Neuronal stem cell (in vitro differentiated cells): ENCODE results near the gene WWOX.

Experiments used
- DNase-seq: peaks from one replicate; pipeline ENCODE4 v3.0.0-alpha.2; 2013; ENCODE audit warnings: low spot score
- H2AFZ ChIP-seq: one replicate; pipeline ENCODE4 v1.6.1; 2013; ENCODE audit warnings: mild to moderate bottlenecking, low read length, inconsistent platforms
- H2AK5ac ChIP-seq: 2 replicates; pipeline ENCODE4 v1.6.1; 2013; ENCODE audit warnings: low read depth, mild to moderate bottlenecking, inconsistent platforms, low read length, moderate library complexity, mixed read lengths
- H2BK120ac ChIP-seq: 2 replicates; pipeline ENCODE4 v1.6.1; 2013; ENCODE audit warnings: low read depth, mild to moderate bottlenecking, inconsistent platforms, low read length, moderate library complexity, mixed read lengths
- H2BK12ac ChIP-seq: one replicate; pipeline ENCODE4 v1.6.1; 2013; ENCODE audit warnings: low read length, inconsistent platforms
- H2BK15ac ChIP-seq: 2 replicates; pipeline ENCODE4 v1.6.1; 2013; ENCODE audit warnings: mild to moderate bottlenecking, low read length, inconsistent platforms, mixed read lengths
- H2BK5ac ChIP-seq: one replicate; pipeline ENCODE4 v1.6.1; 2013; ENCODE audit warnings: inconsistent platforms, mild to moderate bottlenecking, low read length, moderate library complexity
- H3K14ac ChIP-seq: one replicate; pipeline ENCODE4 v1.6.1; 2013; ENCODE audit warnings: low read length, inconsistent platforms
- H3K18ac ChIP-seq: 2 replicates; pipeline ENCODE4 v1.6.1; 2013; ENCODE audit warnings: low read length, inconsistent platforms
- H3K23ac ChIP-seq: 2 replicates; pipeline ENCODE4 v1.6.1; 2013; ENCODE audit warnings: low read depth, mild to moderate bottlenecking, mixed read lengths, low read length, inconsistent platforms; ENCODE audit not compliant: poor library complexity
- H3K27ac ChIP-seq: replicated peaks from 3 replicates; pipeline ENCODE4 v1.5.1; 2013; ENCODE audit warnings: low read length, inconsistent platforms
- H3K27me3 ChIP-seq, 3 experiments: 2 replicates each; pipeline ENCODE4 v1.6.1; 2013; ENCODE audit warnings: low read length in 3 of 3, mild to moderate bottlenecking in 2 of 3, inconsistent platforms in 1 of 3, low read depth in 1 of 3, mixed read lengths in 1 of 3, moderate library complexity in 1 of 3; ENCODE audit not compliant: control insufficient read depth in 3 of 3, insufficient read depth in 3 of 3
- H3K36me3 ChIP-seq, 2 donors: replicated peaks in 1 of 2; 2 replicates each; pipeline ENCODE4 v1.6.1; 2013; ENCODE audit warnings: low read length in 2 of 2; ENCODE audit not compliant: control insufficient read depth in 2 of 2, insufficient read depth in 2 of 2
- H3K4ac ChIP-seq: 2 replicates; pipeline ENCODE4 v1.6.1; 2013; ENCODE audit warnings: inconsistent platforms, mild to moderate bottlenecking, low read length, moderate library complexity
- H3K4me1 ChIP-seq, 2 donors: 1 replicate in 1 of 2; 2 replicates in 1 of 2; pipeline ENCODE4 v1.6.1; 2013; ENCODE audit warnings: low read length in 2 of 2, low read depth in 1 of 2; ENCODE audit not compliant: control insufficient read depth in 2 of 2, insufficient read depth in 1 of 2
- H3K4me2 ChIP-seq: one replicate; pipeline ENCODE4 v1.6.1; 2013; ENCODE audit warnings: mild to moderate bottlenecking, low read length, inconsistent platforms; ENCODE audit not compliant: insufficient read depth, poor library complexity, severe bottlenecking
- H3K4me3 ChIP-seq, 2 donors: 2 replicates each; pipeline ENCODE4 v1.5.1; 2013; ENCODE audit warnings: low read length in 2 of 2, mild to moderate bottlenecking in 2 of 2, inconsistent platforms in 1 of 2, moderate library complexity in 1 of 2
- H3K79me1 ChIP-seq: one replicate; pipeline ENCODE4 v1.6.1; 2013; ENCODE audit warnings: low read depth, mild to moderate bottlenecking, inconsistent platforms, low read length, moderate library complexity
- H3K9ac ChIP-seq: one replicate; pipeline ENCODE4 v1.6.1; 2013; ENCODE audit warnings: mild to moderate bottlenecking, low read depth, low read length, inconsistent platforms; ENCODE audit not compliant: poor library complexity
- H3K9me3 ChIP-seq, 2 donors: replicated peaks in 1 of 2; 2 replicates each; pipeline versions ENCODE3 to v1.6.1; 2013; ENCODE audit warnings: low read length in 2 of 2, mild to moderate bottlenecking in 2 of 2, inconsistent platforms in 1 of 2, low read depth in 1 of 2, mixed read lengths in 1 of 2, moderate library complexity in 1 of 2; ENCODE audit not compliant: control insufficient read depth in 2 of 2, insufficient read depth in 1 of 2
- H4K8ac ChIP-seq: one replicate; pipeline ENCODE4 v1.6.1; 2013; ENCODE audit warnings: low read depth, mild to moderate bottlenecking, inconsistent platforms, low read length, moderate library complexity
- H4K91ac ChIP-seq: one replicate; pipeline ENCODE4 v1.6.1; 2013; ENCODE audit warnings: low read length, low read depth, mild to moderate bottlenecking, inconsistent platforms; ENCODE audit not compliant: poor library complexity
- WGBS, 2 donors: extraction: QIAGEN DNeasy Blood & Tissue Kit; methylation state at CpG; one replicate each; pipeline ENCODE4 v1.1.7; 2013; ENCODE audit warnings: missing lambda C conversion rate in 2 of 2, mixed read lengths in 1 of 2; ENCODE audit not compliant: insufficient read length in 2 of 2, insufficient replicate concordance in 1 of 2; ENCODE audit errors: extremely low coverage in 2 of 2; 5-methylcytosine and 5-hydroxymethylcytosine counted together

Gene WWOX

DNA sequence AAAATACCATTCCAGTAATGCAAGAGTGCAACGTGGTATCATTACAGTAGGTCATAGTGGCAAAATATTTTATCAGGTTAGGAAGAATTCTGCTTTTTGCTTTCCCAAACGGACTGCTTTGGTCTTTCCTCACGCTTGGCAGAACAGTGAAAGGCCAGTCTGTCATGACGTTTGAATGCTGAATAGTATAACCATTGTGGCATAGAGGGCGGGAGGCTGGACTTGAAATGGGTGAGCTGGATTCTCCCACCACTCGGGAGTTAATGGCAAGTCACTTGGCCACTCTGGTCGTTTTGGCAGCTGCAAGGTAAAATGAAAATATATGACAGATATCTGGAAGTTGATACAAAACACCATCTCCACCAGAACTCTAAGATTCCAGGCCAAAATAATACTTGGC, 1109.9 kb downstream of the WWOX start:
- no peaks in the 10 kb centered on the region for H3K27me3 ChIP-seq
- H3K36me3 ChIP-seq = no peaks in the 10 kb centered on the region
- H2BK5ac ChIP-seq = no peak overlapping the region
- H4K91ac ChIP-seq = no peak overlapping the region
- no peak overlapping the region for H3K14ac ChIP-seq
- H2AFZ ChIP-seq = no peak overlapping the region
- no CpG with 5 or more reads among the region's 7 CpGs for WGBS, 2 donors
- no peak overlapping the region for H4K8ac ChIP-seq
- H2BK12ac ChIP-seq = no peak overlapping the region
- peaks cover 10 to 16% of the 10 kb centered on the region in 2 donors for H3K4me1 ChIP-seq
- H3K23ac ChIP-seq = no peak overlapping the region
- H3K9me3 ChIP-seq = peaks cover 0 to 7% of the 10 kb centered on the region in 2 donors
- H2BK120ac ChIP-seq = no peak overlapping the region
- no peak overlapping the region for H3K4me2 ChIP-seq
- H3K9ac ChIP-seq = no peak overlapping the region
- no peak overlapping the region for H2BK15ac ChIP-seq
- no peak overlapping the region for H3K4ac ChIP-seq
- H3K18ac ChIP-seq = no peak overlapping the region
- H3K27ac ChIP-seq = no peak overlapping the region
- H3K4me3 ChIP-seq = no peak overlapping the region
- DNase-seq = no peak
- no peaks in the 10 kb centered on the region for H3K79me1 ChIP-seq
- no peak overlapping the region for H2AK5ac ChIP-seq

- no peak overlapping the region for H2BK12ac ChIP-seq
- H3K9ac ChIP-seq = no peak overlapping the region
- H3K23ac ChIP-seq = no peak overlapping the region
- H4K91ac ChIP-seq = no peak overlapping the region
- H3K4me2 ChIP-seq = no peak overlapping the region
- no peak overlapping the region for H2BK5ac ChIP-seq
- peaks cover 10 to 16% of the 10 kb centered on the region in 2 donors for H3K4me1 ChIP-seq
- H3K14ac ChIP-seq = no peak overlapping the region
- no peak overlapping the region for H4K8ac ChIP-seq
- H3K79me1 ChIP-seq = no peaks in the 10 kb centered on the region
- no peak overlapping the region for H2BK120ac ChIP-seq
- H3K18ac ChIP-seq = no peak overlapping the region
- H2AFZ ChIP-seq = no peak overlapping the region
- no peak overlapping the region for H2BK15ac ChIP-seq
- H3K9me3 ChIP-seq = peaks cover 0 to 14% of the 10 kb centered on the region in 2 donors
- WGBS, 2 donors = no CpG with 5 or more reads among the region's 4 CpGs
- H2AK5ac ChIP-seq = no peak overlapping the region
- H3K4me3 ChIP-seq = no peak overlapping the region
- DNase-seq = no peak
- no peak overlapping the region for H3K27ac ChIP-seq
- H3K4ac ChIP-seq = no peak overlapping the region
- H3K27me3 ChIP-seq = no peaks in the 10 kb centered on the region
- no peaks in the 10 kb centered on the region for H3K36me3 ChIP-seq
These were observed 1111.2 kb downstream of the WWOX start for GRCh38 chr16:79210607-79211006.

GRCh38 chr16:79211586-79211985, 1112.1 kb downstream of the WWOX start:
- peak overlapping the region; percentile 74 for H2BK120ac ChIP-seq
- peak overlapping the region; percentile 63 for H2BK12ac ChIP-seq
- DNase-seq = no peak
- H3K4me3 ChIP-seq = no peak overlapping the region
- no peak overlapping the region for H3K14ac ChIP-seq
- H4K8ac ChIP-seq = no peak overlapping the region
- H3K18ac ChIP-seq = peak overlapping the region; percentile 71
- no peak overlapping the region for H2AFZ ChIP-seq
- no peaks in the 10 kb centered on the region for H3K27me3 ChIP-seq
- no CpG with 5 or more reads among the region's 13 CpGs for WGBS, 2 donors
- no peak overlapping the region for H3K4me2 ChIP-seq
- H4K91ac ChIP-seq = no peak overlapping the region
- H3K27ac ChIP-seq = no peak overlapping the region
- no peak overlapping the region for H3K4ac ChIP-seq
- H3K9ac ChIP-seq = no peak overlapping the region
- H3K79me1 ChIP-seq = no peaks in the 10 kb centered on the region
- H2BK15ac ChIP-seq = peak overlapping the region; percentile 18
- peaks cover 10 to 16% of the 10 kb centered on the region in 2 donors for H3K4me1 ChIP-seq
- no peak overlapping the region for H2BK5ac ChIP-seq
- no peak overlapping the region for H2AK5ac ChIP-seq
- H3K36me3 ChIP-seq = no peaks in the 10 kb centered on the region
- peaks cover 0 to 18% of the 10 kb centered on the region in 2 donors for H3K9me3 ChIP-seq
- H3K23ac ChIP-seq = no peak overlapping the region

GRCh38 chr16:79212114-79212791, 1112.8 kb downstream of the WWOX start:
- H2AK5ac ChIP-seq = no peak overlapping the region
- H3K27me3 ChIP-seq = no peaks in the 10 kb centered on the region
- no peak overlapping the region for H3K4ac ChIP-seq
- no peak overlapping the region for H2BK120ac ChIP-seq
- H2BK12ac ChIP-seq = no peak overlapping the region
- peaks cover 0 to 18% of the 10 kb centered on the region in 2 donors for H3K9me3 ChIP-seq
- no peak overlapping the region for H3K4me3 ChIP-seq
- no peak overlapping the region for H3K23ac ChIP-seq
- H3K14ac ChIP-seq = no peak overlapping the region
- no peaks in the 10 kb centered on the region for H3K36me3 ChIP-seq
- H3K9ac ChIP-seq = no peak overlapping the region
- H3K79me1 ChIP-seq = no peaks in the 10 kb centered on the region
- H2AFZ ChIP-seq = no peak overlapping the region
- no peak overlapping the region for H3K4me2 ChIP-seq
- H3K27ac ChIP-seq = peak overlapping the region; percentile 17
- no peak overlapping the region for H4K8ac ChIP-seq
- H2BK15ac ChIP-seq = no peak overlapping the region
- no peak overlapping the region for H4K91ac ChIP-seq
- no peak overlapping the region for H2BK5ac ChIP-seq
- WGBS, 2 donors = no CpG with 5 or more reads among the region's 10 CpGs
- no peak overlapping the region for H3K18ac ChIP-seq
- peak; percentile 30 for DNase-seq
- peaks cover 10 to 16% of the 10 kb centered on the region in 2 donors for H3K4me1 ChIP-seq
